ENCODE results near the gene PJVK. TPM values are rescaled to one million over a fixed set of nuclear protein-coding genes. Genes with fewer than 3 reads are reported as not detected.

PJVK gene
- total and polyA plus RNA-seq, 9 of the 15 experiments (the other 6 are each of a cell fraction or from before 2014, with no cell fraction given): 0.11 to 1.5 (median 0.73) TPM

DNA sequence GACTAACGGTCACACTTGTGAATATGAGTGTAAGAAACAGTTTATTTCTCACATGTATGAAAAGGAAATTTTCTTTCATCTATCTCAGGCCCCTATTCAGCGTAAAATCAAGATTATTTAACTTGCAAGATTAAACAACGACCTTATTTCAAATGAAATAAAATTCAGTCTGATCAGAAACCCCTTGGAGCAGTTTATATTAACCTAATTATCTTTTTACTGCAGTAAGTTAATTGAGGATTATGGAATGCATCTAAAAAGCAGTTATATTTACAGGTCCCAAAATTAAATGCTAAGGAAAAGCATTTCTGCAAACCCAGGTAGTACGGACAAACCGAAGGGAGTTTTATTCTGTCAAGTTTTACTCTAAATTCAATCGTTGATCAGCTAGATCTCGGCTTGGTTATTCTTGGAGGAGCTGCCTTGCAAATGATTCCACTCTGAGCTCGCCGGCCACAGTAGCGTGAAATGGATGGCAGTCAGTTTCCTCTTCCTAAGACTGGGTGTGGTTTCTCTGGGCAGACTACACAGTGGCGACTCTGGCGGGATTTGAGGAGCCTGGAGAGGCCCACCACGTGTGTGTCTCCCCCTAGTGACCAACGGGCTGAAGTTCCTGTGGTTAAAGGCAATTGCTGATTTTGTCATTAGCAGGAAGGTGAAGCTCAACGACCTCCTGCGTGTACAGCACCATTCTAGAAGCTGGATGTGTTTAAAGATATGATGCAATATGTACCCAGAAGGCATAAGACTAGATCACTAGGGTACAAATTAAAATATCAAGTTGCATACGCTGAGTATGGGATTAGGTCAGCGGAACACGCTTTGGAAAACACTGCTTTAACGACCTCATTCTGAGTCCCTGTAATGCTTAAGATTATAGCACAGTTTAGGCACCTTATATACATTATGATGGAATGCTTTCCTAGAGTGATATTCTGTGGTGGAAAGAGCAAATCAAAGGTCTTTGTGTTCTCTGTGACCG is 36.6 kb upstream of the PJVK start (continued):
- TF ChIP-seq MCM2 (IDR thresholded peaks at IDR 0.05; ENCODE audit: low read depth) (no peak), HEY1 (CRISPR knock-in tag; IDR thresholded peaks at IDR 0.05; ENCODE audit: borderline replicate concordance) (no peak), ARHGAP35 (IDR thresholded peaks at IDR 0.05; ENCODE audit: partially characterized antibody) (no peak), KAT8 (IDR thresholded peaks at IDR 0.05; ENCODE audit: low read depth) (no peak), ZNF217 (CRISPR knock-in tag; IDR thresholded peaks at IDR 0.05) (no peak), ZNF175 (CRISPR knock-in tag; IDR thresholded peaks at IDR 0.05; ENCODE audit: low read depth) (peak; percentile 31; the same call in 1 of the 2 replicates), STAT5A (IDR thresholded peaks at IDR 0.05; ENCODE audit: borderline replicate concordance, low read length) (0 out of 2 replicates have a peak, but pooled peaks have one; percentile 21), FOXP1 (CRISPR knock-in tag; IDR thresholded peaks at IDR 0.05) (peak; percentile 6; the same call in 1 of the 2 replicates), GABPB1 (CRISPR knock-in tag; IDR thresholded peaks at IDR 0.05) (peak; percentile 74; the same call in 1 of the 2 replicates), ASH1L (IDR thresholded peaks at IDR 0.05; ENCODE audit: borderline replicate concordance, low read depth, partially characterized antibody) (no peak)
- TF ChIP-seq, protein P1, sequence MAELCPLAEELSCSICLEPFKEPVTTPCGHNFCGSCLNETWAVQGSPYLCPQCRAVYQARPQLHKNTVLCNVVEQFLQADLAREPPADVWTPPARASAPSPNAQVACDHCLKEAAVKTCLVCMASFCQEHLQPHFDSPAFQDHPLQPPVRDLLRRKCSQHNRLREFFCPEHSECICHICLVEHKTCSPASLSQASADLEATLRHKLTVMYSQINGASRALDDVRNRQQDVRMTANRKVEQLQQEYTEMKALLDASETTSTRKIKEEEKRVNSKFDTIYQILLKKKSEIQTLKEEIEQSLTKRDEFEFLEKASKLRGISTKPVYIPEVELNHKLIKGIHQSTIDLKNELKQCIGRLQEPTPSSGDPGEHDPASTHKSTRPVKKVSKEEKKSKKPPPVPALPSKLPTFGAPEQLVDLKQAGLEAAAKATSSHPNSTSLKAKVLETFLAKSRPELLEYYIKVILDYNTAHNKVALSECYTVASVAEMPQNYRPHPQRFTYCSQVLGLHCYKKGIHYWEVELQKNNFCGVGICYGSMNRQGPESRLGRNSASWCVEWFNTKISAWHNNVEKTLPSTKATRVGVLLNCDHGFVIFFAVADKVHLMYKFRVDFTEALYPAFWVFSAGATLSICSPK (IDR thresholded peaks at IDR 0.05; ENCODE audit: borderline replicate concordance): no peak
- TF ChIP-seq, protein P2, sequence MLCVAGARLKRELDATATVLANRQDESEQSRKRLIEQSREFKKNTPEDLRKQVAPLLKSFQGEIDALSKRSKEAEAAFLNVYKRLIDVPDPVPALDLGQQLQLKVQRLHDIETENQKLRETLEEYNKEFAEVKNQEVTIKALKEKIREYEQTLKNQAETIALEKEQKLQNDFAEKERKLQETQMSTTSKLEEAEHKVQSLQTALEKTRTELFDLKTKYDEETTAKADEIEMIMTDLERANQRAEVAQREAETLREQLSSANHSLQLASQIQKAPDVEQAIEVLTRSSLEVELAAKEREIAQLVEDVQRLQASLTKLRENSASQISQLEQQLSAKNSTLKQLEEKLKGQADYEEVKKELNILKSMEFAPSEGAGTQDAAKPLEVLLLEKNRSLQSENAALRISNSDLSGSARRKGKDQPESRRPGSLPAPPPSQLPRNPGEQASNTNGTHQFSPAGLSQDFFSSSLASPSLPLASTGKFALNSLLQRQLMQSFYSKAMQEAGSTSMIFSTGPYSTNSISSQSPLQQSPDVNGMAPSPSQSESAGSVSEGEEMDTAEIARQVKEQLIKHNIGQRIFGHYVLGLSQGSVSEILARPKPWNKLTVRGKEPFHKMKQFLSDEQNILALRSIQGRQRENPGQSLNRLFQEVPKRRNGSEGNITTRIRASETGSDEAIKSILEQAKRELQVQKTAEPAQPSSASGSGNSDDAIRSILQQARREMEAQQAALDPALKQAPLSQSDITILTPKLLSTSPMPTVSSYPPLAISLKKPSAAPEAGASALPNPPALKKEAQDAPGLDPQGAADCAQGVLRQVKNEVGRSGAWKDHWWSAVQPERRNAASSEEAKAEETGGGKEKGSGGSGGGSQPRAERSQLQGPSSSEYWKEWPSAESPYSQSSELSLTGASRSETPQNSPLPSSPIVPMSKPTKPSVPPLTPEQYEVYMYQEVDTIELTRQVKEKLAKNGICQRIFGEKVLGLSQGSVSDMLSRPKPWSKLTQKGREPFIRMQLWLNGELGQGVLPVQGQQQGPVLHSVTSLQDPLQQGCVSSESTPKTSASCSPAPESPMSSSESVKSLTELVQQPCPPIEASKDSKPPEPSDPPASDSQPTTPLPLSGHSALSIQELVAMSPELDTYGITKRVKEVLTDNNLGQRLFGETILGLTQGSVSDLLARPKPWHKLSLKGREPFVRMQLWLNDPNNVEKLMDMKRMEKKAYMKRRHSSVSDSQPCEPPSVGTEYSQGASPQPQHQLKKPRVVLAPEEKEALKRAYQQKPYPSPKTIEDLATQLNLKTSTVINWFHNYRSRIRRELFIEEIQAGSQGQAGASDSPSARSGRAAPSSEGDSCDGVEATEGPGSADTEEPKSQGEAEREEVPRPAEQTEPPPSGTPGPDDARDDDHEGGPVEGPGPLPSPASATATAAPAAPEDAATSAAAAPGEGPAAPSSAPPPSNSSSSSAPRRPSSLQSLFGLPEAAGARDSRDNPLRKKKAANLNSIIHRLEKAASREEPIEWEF (CRISPR knock-in tag; IDR thresholded peaks at IDR 0.05): peak; percentile 84
- TF ChIP-seq, protein P3, sequence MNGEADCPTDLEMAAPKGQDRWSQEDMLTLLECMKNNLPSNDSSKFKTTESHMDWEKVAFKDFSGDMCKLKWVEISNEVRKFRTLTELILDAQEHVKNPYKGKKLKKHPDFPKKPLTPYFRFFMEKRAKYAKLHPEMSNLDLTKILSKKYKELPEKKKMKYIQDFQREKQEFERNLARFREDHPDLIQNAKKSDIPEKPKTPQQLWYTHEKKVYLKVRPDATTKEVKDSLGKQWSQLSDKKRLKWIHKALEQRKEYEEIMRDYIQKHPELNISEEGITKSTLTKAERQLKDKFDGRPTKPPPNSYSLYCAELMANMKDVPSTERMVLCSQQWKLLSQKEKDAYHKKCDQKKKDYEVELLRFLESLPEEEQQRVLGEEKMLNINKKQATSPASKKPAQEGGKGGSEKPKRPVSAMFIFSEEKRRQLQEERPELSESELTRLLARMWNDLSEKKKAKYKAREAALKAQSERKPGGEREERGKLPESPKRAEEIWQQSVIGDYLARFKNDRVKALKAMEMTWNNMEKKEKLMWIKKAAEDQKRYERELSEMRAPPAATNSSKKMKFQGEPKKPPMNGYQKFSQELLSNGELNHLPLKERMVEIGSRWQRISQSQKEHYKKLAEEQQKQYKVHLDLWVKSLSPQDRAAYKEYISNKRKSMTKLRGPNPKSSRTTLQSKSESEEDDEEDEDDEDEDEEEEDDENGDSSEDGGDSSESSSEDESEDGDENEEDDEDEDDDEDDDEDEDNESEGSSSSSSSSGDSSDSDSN (IDR thresholded peaks at IDR 0.05; ENCODE audit: borderline replicate concordance in 1 of 2, low read depth in 2 of 2, low read length in 2 of 2): 0 out of 4 replicates have a peak, but pooled peaks have one; percentile 46 to 48

Measured in K562 (cell line).